Activated CD4-positive, alpha-beta T cell treated with anti-CD3 and anti-CD28 coated beads, Interleukin-2, Interleukin-4, amounts not matched to agents 100 ng/mL and 50 ng/mL, durations not matched to agents 16 hours and 8 hours (primary cell): ENCODE results near the gene MTX1.

ENCODE experiments used
- DNase-seq: peaks from one replicate; pipeline ENCODE4 v3.0.0-alpha.2; 2020; ENCODE audit warnings: low spot score

The MTX1 gene

GRCh38 chr1:155174324-155175280 is 33.9 kb upstream of the MTX1 start:
- DNase-seq: peak; percentile 53

- no peak for DNase-seq
Measured at GRCh38 chr1:155175281-155175926, 33.1 kb upstream of the MTX1 start.

- peak; percentile 33 for DNase-seq
Measured at GRCh38 chr1:155175927-155176371, 32.5 kb upstream of the MTX1 start.

- peak; percentile 92 for DNase-seq
Measured at GRCh38 chr1:155176544-155177071, 31.9 kb upstream of the MTX1 start.

GRCh38 chr1:155177192-155177917 is 31.1 kb upstream of the MTX1 start:
- DNase-seq: no peak

GRCh38 chr1:155177918-155178281 is 30.6 kb upstream of the MTX1 start:
- no peak for DNase-seq

- no peak for DNase-seq
Measured at GRCh38 chr1:155178441-155179111, 29.9 kb upstream of the MTX1 start.

- no peak for DNase-seq
Measured at GRCh38 chr1:155179112-155180031, 29.1 kb upstream of the MTX1 start.

- DNase-seq: no peak
Measured at GRCh38 chr1:155181371-155182051, 27.0 kb upstream of the MTX1 start.

- DNase-seq: no peak
Measured at GRCh38 chr1:155182052-155182550, 26.4 kb upstream of the MTX1 start.

- no peak for DNase-seq
Measured at GRCh38 chr1:155183775-155184221, 24.7 kb upstream of the MTX1 start.

- DNase-seq: no peak
Measured at GRCh38 chr1:155184351-155184811, 24.1 kb upstream of the MTX1 start.

GRCh38 chr1:155184835-155185782 is 23.4 kb upstream of the MTX1 start:
- no peak for DNase-seq

GRCh38 chr1:155185783-155186066 is 22.8 kb upstream of the MTX1 start:
- DNase-seq: no peak

- no peak for DNase-seq
Measured at GRCh38 chr1:155186067-155186793, 22.3 kb upstream of the MTX1 start.

- DNase-seq: no peak
Measured at GRCh38 chr1:155186794-155187455, 21.6 kb upstream of the MTX1 start.

GRCh38 chr1:155187456-155187891 is 21.0 kb upstream of the MTX1 start:
- no peak for DNase-seq
